DND-41 (cell line): ENCODE measurements around the gene PSMF1.

Experiments used
- EZH2 ChIP-seq: IDR thresholded peaks from 3 replicates; pipeline ENCODE4 v1.6.1; 2012; ENCODE audit warnings: borderline replicate concordance, low read depth, mild to moderate bottlenecking, moderate library complexity, low read length, inconsistent platforms; ENCODE audit not compliant: severe bottlenecking
- TF ChIP-seq, protein P1 (sequence below): IDR thresholded peaks from 2 replicates; pipeline ENCODE4 v1.5.1; 2012; ENCODE audit warnings: borderline replicate concordance, low read length, moderate library complexity, mild to moderate bottlenecking; ENCODE audit not compliant: poor library complexity, severe bottlenecking; ENCODE audit errors: extremely low read depth

DNA sequence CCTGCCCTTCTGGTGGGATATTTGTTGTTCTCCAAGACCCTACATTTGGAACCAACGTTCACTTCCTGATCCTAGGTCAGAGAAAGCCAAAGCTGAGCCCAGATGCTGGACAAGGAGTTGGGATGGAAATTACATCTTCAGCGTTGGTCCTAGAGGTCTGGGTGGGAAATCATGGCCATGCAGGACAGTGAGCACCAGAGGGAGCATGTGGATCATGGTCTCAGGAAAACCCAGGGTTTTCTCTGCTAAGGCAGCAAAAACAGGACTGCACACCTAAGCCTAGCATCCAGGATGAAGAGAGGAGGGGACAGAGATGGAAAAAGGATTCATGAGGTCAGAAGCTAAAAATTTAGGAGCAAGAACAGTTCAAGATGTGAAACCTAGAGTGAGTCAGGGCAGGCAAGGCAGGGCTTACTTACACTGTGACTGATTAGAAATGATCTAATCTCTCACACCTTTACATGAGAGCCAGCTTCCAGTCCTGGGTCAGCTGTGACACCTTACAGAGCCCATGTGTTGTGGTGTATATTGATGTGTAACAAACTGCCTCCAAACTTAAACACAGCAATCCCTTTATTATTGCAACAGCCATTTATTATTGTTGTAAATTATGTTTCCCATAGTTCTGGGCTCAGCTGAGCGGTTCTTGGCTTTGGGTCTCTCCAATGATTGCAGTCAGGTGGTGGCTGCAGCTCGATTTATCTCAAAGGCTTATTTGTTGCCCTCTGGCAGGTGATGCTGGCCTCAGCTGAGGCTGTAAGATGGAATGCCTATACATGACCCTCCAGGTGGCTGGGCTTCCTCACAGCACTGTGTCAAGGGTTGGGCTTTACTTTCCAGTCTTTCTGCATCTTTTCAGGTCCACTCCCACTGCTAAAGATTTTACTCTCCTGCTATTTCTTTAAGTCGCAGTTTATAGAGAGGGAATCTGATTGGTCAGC, 91.3 kb downstream of the PSMF1 start:
- TF ChIP-seq, protein P1, sequence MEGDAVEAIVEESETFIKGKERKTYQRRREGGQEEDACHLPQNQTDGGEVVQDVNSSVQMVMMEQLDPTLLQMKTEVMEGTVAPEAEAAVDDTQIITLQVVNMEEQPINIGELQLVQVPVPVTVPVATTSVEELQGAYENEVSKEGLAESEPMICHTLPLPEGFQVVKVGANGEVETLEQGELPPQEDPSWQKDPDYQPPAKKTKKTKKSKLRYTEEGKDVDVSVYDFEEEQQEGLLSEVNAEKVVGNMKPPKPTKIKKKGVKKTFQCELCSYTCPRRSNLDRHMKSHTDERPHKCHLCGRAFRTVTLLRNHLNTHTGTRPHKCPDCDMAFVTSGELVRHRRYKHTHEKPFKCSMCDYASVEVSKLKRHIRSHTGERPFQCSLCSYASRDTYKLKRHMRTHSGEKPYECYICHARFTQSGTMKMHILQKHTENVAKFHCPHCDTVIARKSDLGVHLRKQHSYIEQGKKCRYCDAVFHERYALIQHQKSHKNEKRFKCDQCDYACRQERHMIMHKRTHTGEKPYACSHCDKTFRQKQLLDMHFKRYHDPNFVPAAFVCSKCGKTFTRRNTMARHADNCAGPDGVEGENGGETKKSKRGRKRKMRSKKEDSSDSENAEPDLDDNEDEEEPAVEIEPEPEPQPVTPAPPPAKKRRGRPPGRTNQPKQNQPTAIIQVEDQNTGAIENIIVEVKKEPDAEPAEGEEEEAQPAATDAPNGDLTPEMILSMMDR: peak; percentile 37
- no peak for TF ChIP-seq EZH2
